ENCODE results near the gene NKX2-2. TPM values are rescaled to one million over a fixed set of nuclear protein-coding genes. Genes with fewer than 3 reads are reported as not detected.

NKX2-2 gene
- total and polyA plus RNA-seq, 2 of the 8 experiments (the other 6 are each of a cell fraction or from before 2014, with no cell fraction given) = not detected

- no peak overlapping the region for H3K27ac ChIP-seq (ENCODE audit: low read depth, low read length)
- DNase-seq (ENCODE audit: low read depth in 1 of 2, low spot score in 2 of 2) (no peak), FAIRE-seq (no peak)
Observed at GRCh38 chr20:21548390-21549035, 34.6 kb upstream of the NKX2-2 start.

More at GRCh38 chr20:21548390-21549035, 34.6 kb upstream of the NKX2-2 start:
- no peaks in the 10 kb centered on the region for H3K27me3 ChIP-seq (replicated peaks in 1 of 4; ENCODE audit: control insufficient read depth in 3 of 4, extremely low read depth in 1 of 4, insufficient read depth in 3 of 4, low read length in 3 of 4)
- H4K8ac ChIP-seq (ENCODE audit: extremely low read depth, insufficient read depth, low read length) = no peak overlapping the region
- H3K56ac ChIP-seq (replicated peaks; ENCODE audit: insufficient read length, low read depth, low read length) = no peak overlapping the region
- 84% methylated on average over 8 of the region's 8 CpGs; no CpG with 5 or more reads in 1 of the 2 experiments for WGBS, 2 experiments (ENCODE audit: extremely low coverage in 1 of 2, insufficient coverage in 1 of 2, insufficient read length in 1 of 2, insufficient replicate concordance in 2 of 2, low coverage in 1 of 2, low lambda C conversion rate in 2 of 2, missing lambda C conversion rate in 1 of 2)
- H3K4ac ChIP-seq (replicated peaks; ENCODE audit: insufficient read length, low read depth, low read length) = no peak overlapping the region
- no peak overlapping the region for H2BK20ac ChIP-seq (ENCODE audit: low read length)
- H2BK15ac ChIP-seq (ENCODE audit: low read length) = no peak overlapping the region
- no peak overlapping the region for H3K18ac ChIP-seq (ENCODE audit: extremely low read depth, low read length)
- no peak overlapping the region for H3K4me3 ChIP-seq (ENCODE audit: extremely low read depth in 1 of 4, insufficient read depth in 2 of 4, low read depth in 3 of 4, low read length in 4 of 4)
- H4K20me1 ChIP-seq (replicated peaks in 1 of 2; ENCODE audit: control insufficient read depth in 1 of 2, insufficient read depth in 2 of 2, low read length in 2 of 2) = no peaks in the 10 kb centered on the region
- CTCF ChIA-PET (ENCODE audit: partially characterized antibody) = interaction anchor here (0.7 to 3.2 kb wide), 5 partner anchors 9 to 1684 kb away, joined by 3 to 15 read pairs (median 5); no protein-coding TSS in a partner anchor
- TF ChIP-seq CHD2 (IDR thresholded peaks at IDR 0.05; ENCODE audit: low read length) (no peak), KDM4A (IDR thresholded peaks at IDR 0.05; ENCODE audit: low read depth, low read length, severe bottlenecking) (no peak), EGR1 (IDR thresholded peaks at IDR 0.05; ENCODE audit: borderline replicate concordance, low read depth, low read length) (no peak), ASH2L (IDR thresholded peaks at IDR 0.05; ENCODE audit: low read length) (no peak), TAF1 (IDR thresholded peaks at IDR 0.05; ENCODE audit: low read depth, low read length) (no peak), HDAC2 (IDR thresholded peaks at IDR 0.05; ENCODE audit: borderline replicate concordance in 1 of 2, low read depth in 2 of 2, low read length in 2 of 2) (no peak), POLR2A (IDR thresholded peaks at IDR 0.05; ENCODE audit: control extremely low read depth in 1 of 2, low read depth in 2 of 2, low read length in 2 of 2) (no peak), BCL11A (IDR thresholded peaks at IDR 0.05; ENCODE audit: low read depth in 2 of 2, low read length in 2 of 2) (no peak), TCF12 (IDR thresholded peaks at IDR 0.05; ENCODE audit: low read depth, low read length) (no peak), TEAD4 (IDR thresholded peaks at IDR 0.05; ENCODE audit: low read depth, low read length) (no peak), SUZ12 (IDR thresholded peaks at IDR 0.05; ENCODE audit: low read length) (no peak)
- TF ChIP-seq, protein P1, sequence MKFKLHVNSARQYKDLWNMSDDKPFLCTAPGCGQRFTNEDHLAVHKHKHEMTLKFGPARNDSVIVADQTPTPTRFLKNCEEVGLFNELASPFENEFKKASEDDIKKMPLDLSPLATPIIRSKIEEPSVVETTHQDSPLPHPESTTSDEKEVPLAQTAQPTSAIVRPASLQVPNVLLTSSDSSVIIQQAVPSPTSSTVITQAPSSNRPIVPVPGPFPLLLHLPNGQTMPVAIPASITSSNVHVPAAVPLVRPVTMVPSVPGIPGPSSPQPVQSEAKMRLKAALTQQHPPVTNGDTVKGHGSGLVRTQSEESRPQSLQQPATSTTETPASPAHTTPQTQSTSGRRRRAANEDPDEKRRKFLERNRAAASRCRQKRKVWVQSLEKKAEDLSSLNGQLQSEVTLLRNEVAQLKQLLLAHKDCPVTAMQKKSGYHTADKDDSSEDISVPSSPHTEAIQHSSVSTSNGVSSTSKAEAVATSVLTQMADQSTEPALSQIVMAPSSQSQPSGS (IDR thresholded peaks at IDR 0.05; ENCODE audit: low read length) = no peak
- H3K23ac ChIP-seq (ENCODE audit: insufficient read length) = no peak overlapping the region
- no peaks in the 10 kb centered on the region for H3K4me1 ChIP-seq (replicated peaks in 1 of 4; ENCODE audit: control insufficient read depth in 3 of 4, insufficient read depth in 4 of 4, low read length in 3 of 4)
- H3K4me2 ChIP-seq (ENCODE audit: insufficient read depth in 1 of 2, low read depth in 2 of 2, low read length in 2 of 2) = no peak overlapping the region
- H2BK5ac ChIP-seq (ENCODE audit: low read depth, low read length) = no peak overlapping the region
- no peak overlapping the region for H2BK12ac ChIP-seq (ENCODE audit: low read depth, low read length)
- POLR2A ChIA-PET (ENCODE audit: partially characterized antibody) = no interaction called here
- H3K79me1 ChIP-seq (ENCODE audit: low read depth, low read length) = no peaks in the 10 kb centered on the region
- H3K79me2 ChIP-seq (ENCODE audit: control insufficient read depth in 1 of 2, insufficient read depth in 2 of 2, low read length in 2 of 2) = no peaks in the 10 kb centered on the region
- H3K9me3 ChIP-seq (ENCODE audit: insufficient read depth in 2 of 2, low read depth in 1 of 2, low read length in 1 of 2) = no peaks in the 10 kb centered on the region
- H4K91ac ChIP-seq (replicated peaks; ENCODE audit: insufficient read length, low read length) = no peak overlapping the region
- H3K36me3 ChIP-seq (ENCODE audit: control insufficient read depth in 2 of 4, insufficient read depth in 4 of 4, low read length in 3 of 4) = no peaks in the 10 kb centered on the region
- H2BK120ac ChIP-seq (replicated peaks; ENCODE audit: low read depth, low read length) = no peak overlapping the region
- H3K14ac ChIP-seq (ENCODE audit: insufficient read length) = no peak overlapping the region
- H3K23me2 ChIP-seq (ENCODE audit: low read depth, low read length) = no peaks in the 10 kb centered on the region
- H2AK5ac ChIP-seq (ENCODE audit: low read depth, low read length) = no peak overlapping the region
- H3K9ac ChIP-seq (replicated peaks in 1 of 4; ENCODE audit: extremely low read depth in 1 of 4, low read depth in 3 of 4, low read length in 3 of 4) = no peak overlapping the region
- 0 out of 2 replicates have a peak overlapping the region, but pooled peaks have one; percentile 70 for H2AFZ ChIP-seq (ENCODE audit: low read length)
- no peak overlapping the region for H4K5ac ChIP-seq (ENCODE audit: insufficient read length, low read depth, low read length)
